NCI-H2171 treated with DMSO at 0.1 percent for 48 hours (cell line): Measurements from ENCODE around the gene POLD2.

Experiments
- DNase-seq: peaks from one replicate; lab custom pipeline; 2025; lab: John Stamatoyannopoulos, UW

POLD2 gene

DNA sequence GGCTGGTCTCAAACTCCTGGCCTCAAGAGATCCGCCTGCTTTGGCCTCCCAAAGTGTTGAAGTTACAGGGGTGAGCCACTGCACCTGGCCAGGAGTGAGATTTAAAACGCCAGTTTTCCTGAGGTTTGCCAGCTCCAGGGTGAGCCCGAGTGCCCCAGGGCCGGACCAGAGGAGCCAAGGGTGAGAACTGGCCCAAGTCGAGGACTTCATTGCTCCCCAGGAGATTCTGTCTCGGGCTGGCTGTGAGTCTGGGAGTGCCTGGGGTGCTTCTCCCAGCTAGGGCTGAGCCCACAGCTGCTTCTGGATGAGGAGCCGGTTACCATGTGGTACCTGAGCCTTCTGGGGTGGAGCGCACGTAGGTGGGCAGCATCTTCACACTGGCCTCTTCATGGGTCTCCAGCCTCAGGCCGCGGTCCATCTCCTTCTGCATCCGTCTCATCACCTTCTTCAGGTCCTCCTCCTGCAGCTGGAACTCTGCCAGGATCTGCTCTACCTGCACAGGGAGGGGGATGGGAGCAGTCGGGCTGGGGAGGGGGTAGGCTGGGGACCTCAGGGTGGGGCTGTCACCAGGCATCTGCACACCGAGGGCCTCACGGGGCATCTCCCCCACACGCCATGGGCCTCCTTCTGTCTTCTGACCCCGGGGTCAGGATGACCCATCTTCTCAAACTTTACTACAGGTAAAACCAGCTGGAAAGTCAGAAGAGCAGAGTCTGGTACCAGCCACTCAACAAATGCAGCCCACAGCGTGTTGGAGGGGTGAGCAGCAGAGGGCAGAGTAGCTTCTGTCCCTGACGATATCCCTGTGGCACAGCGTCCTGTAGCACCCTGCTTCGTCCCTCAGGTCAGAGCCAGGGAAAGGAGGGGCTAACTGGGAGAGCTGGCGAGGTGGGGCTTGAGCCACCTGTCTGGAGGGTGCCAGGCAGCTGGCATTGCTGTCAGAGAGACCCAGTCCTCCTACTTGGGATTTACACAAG lies 29.9 kb upstream of the POLD2 start:
- DNase-seq = no peak

DNA sequence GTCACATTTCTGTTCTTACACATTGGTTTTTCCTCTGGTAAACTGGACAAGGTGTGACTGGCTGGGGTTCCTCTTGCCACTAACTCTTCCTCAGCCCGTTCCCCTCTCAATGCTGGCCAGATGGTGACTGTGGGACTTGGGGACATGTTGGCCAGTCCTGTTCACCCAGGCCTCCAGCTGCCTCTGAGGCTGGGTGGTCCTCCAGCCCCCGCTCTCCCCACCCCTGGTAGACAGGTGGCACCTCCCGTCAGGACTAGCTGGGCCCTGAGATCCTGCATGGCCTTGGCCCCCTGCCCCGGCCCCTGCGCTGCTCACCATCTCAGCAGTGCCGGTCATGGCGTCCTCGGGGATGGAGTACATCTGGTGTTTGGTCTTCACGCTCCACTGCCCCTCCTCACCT lies 28.6 kb upstream of the POLD2 start:
- DNase-seq = no peak

DNA sequence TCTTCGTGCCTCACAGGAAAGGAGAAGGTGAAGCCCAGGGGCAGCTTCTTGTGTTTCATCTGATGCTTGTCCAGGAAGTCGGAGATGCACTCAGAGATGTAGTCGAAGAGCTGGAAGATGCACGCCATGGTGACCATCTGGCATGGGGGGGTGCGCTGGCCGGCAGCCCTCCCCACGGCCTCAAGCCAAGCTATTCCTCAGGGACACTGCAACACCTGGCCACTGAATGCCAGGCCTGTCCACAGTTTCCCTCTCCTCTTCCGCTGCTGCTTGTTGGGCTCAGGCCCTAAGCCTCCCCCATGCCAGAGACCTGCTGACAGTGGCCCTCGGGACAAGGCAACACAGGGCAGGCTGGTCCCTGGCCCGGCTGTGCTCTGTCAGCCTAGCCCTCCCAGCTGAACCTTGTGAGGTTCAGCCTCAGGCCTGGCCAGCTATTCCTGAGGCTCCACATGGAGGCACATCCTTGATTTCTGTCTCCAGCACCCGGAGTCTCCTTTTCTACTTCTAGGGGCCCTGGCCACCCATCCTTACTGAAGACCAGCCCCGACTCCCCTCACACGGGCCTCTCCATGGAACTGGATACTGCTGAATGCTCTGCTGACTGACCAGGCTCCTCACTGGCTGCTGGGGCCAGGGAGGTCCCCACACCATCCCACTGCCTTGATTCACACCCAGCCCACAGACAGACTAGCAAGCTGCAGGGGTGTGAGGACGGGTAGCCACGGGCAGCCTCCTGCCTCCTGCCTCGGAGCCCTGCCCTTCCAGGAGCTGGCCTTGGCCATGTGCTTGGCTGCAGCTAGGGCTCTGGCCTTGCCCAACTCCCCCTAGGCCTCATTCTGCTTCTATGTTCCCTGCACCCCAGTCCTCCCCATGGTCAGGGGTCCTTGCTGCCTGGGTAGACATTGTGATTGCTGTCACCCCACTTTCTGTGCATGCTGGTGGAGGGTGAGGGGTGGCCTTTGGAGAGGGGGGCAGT lies 27.9 kb upstream of the POLD2 start:
- no peak for DNase-seq

DNA sequence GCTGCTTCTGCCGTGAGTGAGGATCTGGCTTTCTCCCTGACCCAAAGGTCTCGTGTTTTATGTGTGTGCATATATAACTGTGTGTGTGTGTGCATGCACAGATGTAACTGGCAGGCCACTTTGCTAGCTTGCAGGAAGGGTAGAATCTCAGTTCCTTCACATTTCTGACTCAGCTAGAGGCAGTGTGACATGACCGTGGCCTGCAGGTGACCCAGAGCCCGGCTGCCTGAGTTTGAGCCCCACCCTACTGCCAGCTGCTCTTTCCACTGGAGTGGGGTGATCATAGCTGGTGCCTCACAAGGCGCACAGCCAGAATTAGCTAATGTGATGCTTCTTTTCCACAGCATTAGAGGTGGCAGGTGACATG lies 27.1 kb upstream of the POLD2 start:
- DNase-seq = peak; percentile 77

DNA sequence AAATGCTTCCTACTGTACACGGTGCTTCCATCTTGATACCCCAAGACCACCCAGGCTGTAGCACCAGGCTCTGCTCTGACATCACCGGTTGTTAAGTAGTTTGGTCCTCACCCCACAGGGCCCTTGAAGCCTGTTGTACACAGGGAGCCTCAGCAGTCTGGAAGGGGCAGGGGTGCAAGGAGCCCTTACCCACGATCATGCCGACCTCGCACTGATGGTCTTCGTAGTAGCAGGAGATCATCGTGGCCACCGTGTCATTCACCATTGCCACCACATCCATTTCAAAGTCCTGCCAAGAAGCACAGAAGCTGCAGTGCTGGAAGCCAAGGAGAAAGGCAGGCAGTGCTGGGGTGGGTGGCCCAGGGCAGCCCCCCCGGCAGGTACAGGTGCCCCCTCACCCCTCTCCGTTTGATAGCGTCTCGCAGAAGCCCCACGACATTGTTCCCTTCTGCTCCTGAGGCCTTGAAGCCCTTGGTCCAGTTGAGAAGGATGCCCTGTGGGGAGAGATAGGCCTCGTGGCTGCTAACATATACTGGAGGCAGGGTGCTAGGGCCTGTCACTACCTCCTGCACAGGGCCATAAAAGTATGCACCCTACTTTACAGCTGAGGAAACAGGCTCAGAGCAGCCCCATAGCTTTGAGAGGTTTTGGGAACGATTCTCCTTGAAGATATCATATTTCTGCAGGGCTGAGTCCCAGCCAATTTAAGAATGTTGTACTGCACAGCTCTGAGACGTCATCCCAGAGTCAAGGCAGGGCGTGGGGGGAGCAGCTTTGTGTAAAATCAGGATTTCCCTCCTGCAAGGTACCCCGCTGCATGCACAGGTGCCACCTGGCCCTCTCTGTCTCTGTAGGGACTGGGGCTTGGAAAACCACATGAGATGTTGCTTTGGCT lies 26.5 kb upstream of the POLD2 start:
- peak; percentile 77 for DNase-seq

DNA sequence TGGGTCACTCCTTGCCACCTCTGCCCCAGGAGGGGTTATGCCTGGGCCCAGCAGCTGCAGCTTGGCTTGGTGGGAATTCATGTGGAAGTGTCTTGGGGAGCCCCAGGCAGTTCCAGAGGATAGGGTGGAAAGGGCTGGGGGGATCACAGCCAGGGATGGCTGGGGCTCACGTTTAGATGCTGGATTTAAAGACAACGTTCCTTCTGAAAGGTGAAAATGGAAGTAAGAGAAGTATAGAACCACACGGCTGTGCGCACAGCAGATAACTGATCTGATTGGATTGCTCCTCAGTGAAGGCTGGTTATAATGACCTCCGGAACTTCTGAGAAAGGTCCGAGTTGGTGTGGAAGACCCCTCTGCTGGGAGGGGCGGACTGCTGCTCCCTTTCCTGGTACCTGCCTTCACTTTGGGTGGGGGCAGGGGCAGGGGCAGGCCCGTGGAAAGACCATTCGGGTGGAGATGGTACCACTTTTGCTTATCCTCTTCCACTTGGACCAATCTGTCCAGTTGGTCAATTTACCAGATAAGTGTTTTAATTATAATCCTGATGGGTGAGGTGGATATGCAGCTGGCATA lies 25.7 kb upstream of the POLD2 start:
- DNase-seq = no peak

DNA sequence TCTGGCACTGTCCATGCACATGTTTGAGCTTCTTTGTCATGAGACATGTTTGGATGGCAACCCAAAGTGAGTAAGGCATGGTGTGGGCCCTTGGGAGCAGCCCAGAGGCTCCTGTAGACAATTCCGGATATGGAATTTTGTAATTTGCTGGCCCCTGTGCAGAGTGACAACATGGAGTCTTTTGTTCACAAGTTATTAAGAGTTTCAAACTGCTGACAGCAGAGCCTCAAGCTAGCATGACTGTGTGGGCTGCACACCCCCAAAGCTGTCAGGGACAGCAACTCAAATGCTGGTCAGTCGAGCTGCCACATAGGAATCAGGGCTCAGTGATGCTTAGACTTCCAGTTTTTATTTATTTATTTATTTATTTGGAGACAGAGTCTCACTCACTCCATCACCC lies 24.8 kb upstream of the POLD2 start:
- DNase-seq = no peak

DNA sequence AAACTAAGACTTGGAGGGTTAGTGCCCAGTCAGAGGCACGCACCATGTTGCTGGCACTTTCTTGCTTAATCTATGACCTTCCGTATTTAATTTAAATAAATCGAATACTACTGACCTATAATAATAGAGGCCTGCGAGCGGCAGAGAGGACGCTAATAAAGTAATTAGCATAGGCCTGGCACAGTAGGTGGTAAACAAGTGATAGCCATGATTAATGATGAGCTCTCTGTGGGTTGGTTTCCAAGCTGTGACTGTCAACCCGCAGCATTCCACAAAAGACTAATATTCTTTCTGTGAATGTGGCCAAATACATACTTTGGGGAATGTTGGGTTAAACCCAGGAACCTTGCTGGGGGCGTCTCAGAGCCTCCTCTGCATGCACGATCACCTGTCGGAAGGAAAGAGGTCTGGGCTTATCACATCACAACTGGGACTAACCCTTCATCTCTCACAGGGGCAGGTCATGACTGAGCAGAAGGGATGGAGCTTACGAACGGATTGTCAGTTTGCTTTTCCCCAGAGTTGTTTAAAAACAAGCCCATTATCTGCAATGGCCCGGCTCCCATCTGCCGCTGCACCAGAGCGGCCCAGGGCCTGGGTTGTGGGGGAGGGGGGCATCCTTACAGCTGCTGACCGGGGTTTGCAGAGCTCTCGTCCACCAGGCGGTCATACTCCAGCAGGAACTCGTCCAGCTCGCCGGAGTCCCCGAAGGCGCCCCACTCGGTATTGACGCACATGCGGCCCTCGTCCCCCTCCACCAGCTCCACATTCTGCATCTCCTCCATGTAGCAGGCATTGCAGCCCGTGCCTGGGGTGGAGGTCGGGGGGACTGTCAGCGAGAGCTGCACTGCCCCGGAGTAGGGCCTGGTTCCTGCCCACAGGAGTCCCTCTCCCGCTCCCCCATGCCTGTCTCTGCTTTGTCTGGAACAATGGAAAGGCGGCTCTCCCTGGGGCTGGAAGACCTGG lies 24.0 kb upstream of the POLD2 start:
- peak; percentile 45 for DNase-seq

DNA sequence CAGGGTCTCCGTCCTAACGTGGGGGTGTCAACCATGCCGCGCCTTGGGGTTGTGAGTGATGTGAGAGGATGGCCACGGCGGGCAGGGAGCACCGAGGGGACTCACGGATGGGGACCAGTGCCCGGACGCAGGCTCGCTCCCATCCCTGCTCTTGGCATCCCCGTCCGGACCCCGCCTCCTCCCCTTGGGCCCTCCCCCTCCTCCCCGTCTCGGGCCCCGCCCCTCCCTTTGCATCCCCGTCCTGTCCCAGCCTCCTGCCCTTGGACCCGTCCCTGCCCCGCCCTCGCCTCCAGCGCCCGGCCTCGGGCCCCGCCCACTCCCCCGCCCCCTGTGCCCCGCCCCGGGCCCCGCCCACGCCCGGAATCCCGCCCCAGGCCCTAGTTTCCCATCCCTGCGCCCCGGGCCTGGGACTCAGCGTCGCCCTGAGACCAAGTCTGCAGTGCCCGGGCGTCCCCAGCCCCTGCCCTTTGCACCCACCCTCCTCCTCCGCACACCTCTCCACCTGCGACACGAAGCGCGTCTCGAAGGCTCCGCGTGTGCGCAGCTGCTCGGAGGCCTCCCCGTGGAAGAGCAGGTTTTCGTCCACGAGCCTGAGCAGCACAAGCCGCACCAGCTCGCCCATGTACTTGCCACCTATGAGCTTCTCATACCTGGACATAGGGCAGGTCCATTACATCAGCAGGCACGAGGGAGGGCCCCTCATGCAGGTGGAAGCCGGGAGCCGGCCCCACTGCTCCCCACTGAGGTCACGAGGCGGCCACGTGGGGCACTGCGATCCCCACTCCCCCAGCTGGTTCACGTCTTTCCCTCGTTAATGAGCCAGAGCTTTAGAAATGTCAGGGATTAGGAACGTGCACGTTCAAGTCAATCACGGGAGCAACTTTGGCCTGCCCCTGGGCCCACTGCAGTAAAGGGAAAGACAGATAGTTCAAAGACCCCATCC lies 22.9 kb upstream of the POLD2 start:
- DNase-seq = no peak

DNA sequence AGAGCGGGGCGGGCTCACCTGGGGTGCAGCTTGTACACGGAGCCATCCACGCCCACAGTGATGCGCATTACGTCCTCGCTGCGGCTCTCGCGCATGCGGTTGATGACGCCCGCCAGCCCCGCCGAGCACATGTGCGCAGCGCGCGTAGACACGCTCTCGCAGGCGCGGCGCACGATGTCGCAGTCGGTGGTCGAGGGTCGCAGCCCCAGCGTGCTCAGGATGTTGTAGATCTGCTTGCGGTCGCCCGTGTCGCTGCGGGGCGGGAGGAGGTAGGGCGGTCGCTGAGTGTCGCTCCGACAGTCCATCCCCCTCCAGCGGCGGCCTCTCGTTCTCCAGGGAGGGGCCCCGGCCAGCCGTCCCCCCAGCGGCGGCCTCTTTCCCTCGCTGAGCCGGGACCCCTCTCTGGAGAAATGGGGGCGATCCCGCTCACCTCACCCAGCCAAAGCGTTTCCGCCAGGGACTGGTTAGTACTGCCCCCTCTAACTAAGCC lies 22.2 kb upstream of the POLD2 start:
- no peak for DNase-seq

DNA sequence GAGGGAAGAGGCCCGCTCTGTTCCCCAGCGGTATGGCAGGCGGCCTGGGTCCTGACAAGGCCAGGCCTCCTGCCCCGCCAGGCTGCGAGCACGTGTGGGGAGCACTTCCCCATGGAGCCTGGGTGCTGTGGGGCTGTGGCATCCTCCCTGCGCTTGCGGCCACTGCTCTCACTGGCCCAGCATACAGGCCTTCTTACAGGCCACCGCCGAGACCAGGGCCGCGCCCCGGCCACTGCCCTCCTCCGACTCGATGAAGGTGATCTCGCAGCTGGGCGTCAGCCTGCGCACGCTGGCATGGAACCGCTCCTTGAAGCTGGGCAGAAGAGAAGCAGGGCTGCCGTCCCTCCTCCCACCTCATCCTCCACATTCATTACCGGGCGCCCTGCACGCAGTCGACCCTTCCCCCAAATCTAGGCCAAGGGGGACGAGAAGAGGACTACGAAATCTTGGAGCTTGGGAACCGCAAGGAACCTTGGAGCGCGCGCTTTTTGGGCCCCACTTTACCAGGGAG lies 21.7 kb upstream of the POLD2 start:
- no peak for DNase-seq

DNA sequence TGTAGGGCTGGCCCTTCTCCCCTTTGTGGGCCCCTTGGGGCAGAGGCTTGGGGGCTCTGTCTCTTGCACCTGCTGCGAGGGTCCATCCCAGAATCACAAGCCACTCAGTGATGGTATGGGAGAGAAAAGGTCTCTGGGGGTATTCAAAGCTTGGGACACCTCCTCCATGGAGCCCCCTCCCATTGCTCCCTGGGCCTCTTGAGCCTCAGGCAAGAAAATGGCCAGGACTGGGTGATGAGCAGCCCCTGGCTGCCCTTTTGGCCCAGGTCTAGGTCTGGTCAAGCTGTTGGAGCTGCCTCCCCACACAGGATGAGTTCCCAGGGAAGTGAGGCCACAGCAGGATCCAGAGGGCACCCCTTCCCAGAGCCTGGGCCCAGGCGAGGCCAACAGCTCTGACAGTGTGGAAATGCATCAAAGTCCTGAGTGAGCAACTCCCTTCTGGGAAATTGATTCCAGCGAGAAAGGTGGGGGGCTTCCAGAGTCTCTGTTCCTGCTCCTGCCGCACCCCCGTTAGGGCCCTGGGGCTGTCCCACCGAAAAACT lies 21.1 kb upstream of the POLD2 start:
- no peak for DNase-seq

DNA sequence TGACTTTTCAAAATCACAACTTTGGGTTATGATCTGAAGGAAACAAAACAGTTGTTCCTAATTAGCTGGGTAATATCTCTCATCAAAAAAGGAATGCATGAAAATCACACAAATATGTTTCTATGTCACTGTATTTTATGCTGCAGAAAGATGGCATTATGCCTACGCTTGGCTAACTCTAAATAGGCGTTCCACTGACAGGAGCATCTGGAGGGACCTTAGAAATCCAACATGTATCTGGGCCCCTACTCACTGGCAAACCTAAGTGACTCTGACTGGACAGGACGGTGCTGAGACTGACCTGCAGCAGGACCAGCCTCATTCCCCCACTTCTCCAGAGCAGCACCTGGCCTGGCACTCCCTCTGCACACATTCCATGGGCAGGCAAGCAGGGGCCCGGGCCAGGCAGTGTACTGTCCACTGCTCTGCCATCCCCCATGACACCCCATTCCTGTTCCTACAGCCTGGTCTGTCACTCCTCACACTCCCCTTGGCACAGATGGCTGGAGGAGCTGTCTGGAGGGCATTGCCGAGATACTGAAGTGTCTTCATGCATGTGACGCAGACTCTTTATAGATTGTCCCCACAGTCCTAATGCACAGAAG lies 20.4 kb upstream of the POLD2 start:
- no peak for DNase-seq

DNA sequence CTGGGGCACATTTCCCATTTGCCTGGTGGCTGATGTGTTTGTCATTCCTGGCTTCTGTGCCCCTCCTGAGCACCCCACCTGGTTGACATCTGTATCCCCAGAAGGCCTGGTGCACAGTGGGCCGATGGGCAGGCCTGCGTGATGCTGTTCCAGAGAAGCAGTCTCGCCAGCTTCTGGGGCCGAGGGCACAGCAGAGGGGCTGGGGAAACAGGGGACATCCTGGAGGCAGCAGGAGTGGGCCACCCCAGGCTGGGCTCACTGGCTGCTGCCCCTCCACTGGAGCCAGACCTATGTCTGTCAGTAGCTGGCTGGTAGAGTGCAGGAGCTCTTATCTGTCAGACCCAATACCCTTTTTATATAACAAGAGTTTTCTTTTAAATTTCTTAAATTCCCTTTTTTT lies 18.7 kb upstream of the POLD2 start:
- DNase-seq = peak; percentile 24

DNA sequence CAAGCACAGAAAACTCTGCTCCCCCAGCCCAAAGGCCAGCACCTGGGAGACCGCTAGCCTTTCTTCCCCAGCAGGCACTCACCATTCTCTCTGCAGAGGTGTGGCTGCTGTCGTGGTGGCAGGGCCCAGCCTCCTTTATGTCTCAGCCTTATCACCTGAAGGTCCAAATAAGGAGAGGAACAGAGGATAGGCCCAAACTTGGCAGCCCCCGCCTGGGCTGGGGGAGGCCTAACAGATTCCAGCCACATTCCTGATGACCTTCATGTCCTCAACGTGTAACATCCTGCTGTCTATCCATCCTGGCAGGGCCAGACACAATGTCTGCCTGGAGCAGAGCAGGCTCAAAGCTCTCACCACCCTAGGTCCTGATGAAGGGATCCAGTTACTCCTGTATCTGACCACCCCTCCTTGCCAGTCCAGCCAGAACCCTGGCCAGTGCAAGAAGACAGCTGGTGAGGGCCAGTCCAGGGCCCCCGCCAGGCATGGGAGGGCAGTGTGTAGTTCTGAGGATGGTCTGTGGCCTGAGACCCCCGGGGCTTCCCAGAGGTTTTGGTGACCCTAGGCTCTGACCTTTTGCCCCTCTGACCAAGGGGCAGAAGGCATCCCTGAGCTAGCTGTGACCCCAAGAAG lies 18.0 kb upstream of the POLD2 start, which contains the start of gene MYL7:
Gene MYL7 (minus strand): TSS at position 112 of the 630 bp plus-strand sequence. CDS start 27 bp downstream, at position 85.
- no peak for DNase-seq

DNA sequence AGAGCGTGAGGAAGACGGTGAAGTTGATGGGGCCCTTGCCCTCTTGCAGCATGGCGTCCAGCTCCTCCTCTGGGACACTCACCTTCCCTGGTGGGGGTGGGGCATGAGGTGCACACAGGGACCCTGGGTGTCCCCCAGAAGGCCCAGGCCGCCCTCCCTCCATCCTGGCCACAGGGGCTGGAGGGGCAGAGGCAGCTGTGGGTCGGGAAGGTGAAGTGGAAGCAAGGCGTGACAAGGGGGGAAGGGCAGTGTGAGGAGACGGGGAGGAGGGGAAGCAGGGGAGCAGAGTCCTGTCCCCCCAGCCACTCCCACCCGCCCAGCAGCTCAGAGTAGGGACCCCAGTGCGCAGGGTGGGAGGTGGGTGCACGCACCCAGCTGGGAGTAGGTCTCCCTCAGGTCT lies 17.0 kb upstream of the POLD2 start:
- DNase-seq = no peak

DNA sequence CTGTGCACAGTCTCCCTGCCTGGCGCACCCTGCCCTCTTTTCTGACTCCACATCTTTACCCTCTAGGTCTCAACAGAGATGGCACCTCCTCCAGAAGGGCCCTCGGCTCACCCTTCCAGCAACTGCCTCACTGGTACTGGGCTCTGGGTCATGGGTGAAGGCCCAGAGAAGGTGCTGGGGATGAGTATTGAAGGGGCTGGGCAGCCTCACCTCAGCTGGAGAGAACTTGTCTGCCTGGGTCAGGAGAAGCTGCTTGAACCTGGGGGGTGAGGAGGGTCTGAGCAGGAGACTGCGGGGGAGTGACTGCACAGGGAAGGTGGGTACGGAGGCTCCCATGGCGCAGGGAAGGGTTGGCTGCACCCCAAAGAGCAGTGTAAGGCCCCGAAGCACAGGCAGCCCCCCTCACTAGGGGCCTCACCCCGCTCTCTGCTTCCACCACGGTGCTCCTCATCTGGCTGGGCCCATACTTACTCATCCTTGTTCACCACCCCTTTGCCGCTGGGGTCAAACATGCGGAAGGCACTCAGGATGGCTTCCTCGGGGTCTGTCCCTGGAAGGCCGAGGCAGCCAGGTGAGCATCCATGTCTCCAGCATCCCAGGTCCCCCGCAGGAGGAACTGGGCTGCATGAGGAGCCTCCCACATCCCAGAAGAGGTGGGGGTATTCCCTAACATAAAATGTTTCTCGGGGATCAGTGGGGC lies 16.1 kb upstream of the POLD2 start:
- no peak for DNase-seq
